Tibial artery (tissue), 4 donors: Measurements from ENCODE around the gene ELP5.

Experiments used
- DNase-seq, 2 donors: peaks; one replicate each; pipeline ENCODE4 v3.0.0-alpha.2; 2019
- H3K27ac ChIP-seq, 2 donors: fragments of 200-600 bp; sonication (generic) in 1 of 2; 1 replicate in 1 of 2; 2 replicates in 1 of 2; pipeline ENCODE4 v1.5.1; 2018 to 2019; ENCODE audit warnings: mild to moderate bottlenecking in 1 of 2
- H3K27me3 ChIP-seq, 2 donors: fragments of 200-600 bp; sonication (generic) in 1 of 2; one replicate each; pipeline versions ENCODE4 v1.5.1 to v1.6.0; 2016 to 2019
- H3K36me3 ChIP-seq, 3 donors: fragments of 200-600 bp; sonication (generic) in 2 of 3; one replicate each; pipeline ENCODE4 v1.5.1; 2016 to 2019; ENCODE audit warnings: mild to moderate bottlenecking in 2 of 3
- H3K4me1 ChIP-seq, 4 donors: fragments of 200-600 bp; sonication (generic) in 2 of 4; 1 replicate in 3 of 4; 2 replicates in 1 of 4; pipeline ENCODE4 v1.5.1; 2016 to 2019
- H3K4me3 ChIP-seq, 2 donors: fragments of 200-600 bp; sonication (generic) in 1 of 2; 1 replicate in 1 of 2; 2 replicates in 1 of 2; pipeline ENCODE4 v1.5.1; 2018 to 2019; ENCODE audit warnings: mild to moderate bottlenecking in 2 of 2
- H3K9me3 ChIP-seq, 3 donors: fragments of 200-600 bp; sonication (generic) in 1 of 3; one replicate each; pipeline ENCODE4 v1.5.1; 2016 to 2019
- intact Hi-C: fragments of 100-400 bp; cut with DNase I; formaldehyde crosslinking; loops from one replicate; pipeline ENCODE4 v1.15.0; 2023; ENCODE audit warnings: low total_unique reads
- TF ChIP-seq, protein P1 (sequence below), 2 experiments: fragments of 200-600 bp in 1 of 2; fragments of 450-650 bp in 1 of 2; IDR thresholded peaks; one replicate each; pipeline ENCODE4 v1.5.1; 2017 to 2019; ENCODE audit warnings: antibody characterized with exemption in 2 of 2, mild to moderate bottlenecking in 1 of 2, moderate library complexity in 1 of 2

The ELP5 gene

DNA sequence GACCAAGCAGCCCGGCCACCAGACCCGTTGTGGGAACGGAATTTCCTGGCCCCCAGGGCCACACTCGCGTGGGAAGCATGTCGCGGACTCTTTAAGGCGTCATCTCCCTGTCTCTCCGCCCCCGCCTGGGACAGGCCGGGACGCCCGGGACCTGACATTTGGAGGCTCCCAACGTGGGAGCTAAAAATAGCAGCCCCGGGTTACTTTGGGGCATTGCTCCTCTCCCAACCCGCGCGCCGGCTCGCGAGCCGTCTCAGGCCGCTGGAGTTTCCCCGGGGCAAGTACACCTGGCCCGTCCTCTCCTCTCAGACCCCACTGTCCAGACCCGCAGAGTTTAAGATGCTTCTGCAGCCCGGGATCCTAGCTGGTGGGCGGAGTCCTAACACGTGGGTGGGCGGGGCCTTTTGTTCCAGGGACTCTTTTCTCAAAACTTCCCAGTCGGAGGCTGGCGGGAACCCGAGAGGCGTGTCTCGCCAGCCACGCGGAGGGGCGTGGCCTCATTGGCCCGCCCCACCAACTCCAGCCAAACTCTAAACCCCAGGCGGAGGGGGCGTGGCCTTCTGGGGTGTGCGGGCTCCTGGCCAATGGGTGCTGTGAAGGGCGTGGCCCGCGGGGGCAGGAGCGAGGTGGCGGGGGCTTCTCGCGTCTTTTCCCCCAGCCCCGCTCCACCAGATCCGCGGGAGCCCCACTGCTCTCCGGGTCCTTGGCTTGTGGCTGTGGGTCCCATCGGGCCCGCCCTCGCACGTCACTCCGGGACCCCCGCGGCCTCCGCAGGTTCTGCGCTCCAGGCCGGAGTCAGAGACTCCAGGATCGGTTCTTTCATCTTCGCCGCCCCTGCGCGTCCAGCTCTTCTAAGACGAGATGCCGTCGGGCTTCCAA, 29.3 kb downstream of the ELP5 start, which contains the start of gene SLC2A4:
TSS of gene SLC2A4 (plus strand) at position 645 of the 879 bp plus-strand sequence. CDS start at position 862, 217 bp downstream.
- H3K4me1 ChIP-seq: peaks cover 0 to 27% (median 21%) of the 10 kb centered on the region in 4 donors

DNA sequence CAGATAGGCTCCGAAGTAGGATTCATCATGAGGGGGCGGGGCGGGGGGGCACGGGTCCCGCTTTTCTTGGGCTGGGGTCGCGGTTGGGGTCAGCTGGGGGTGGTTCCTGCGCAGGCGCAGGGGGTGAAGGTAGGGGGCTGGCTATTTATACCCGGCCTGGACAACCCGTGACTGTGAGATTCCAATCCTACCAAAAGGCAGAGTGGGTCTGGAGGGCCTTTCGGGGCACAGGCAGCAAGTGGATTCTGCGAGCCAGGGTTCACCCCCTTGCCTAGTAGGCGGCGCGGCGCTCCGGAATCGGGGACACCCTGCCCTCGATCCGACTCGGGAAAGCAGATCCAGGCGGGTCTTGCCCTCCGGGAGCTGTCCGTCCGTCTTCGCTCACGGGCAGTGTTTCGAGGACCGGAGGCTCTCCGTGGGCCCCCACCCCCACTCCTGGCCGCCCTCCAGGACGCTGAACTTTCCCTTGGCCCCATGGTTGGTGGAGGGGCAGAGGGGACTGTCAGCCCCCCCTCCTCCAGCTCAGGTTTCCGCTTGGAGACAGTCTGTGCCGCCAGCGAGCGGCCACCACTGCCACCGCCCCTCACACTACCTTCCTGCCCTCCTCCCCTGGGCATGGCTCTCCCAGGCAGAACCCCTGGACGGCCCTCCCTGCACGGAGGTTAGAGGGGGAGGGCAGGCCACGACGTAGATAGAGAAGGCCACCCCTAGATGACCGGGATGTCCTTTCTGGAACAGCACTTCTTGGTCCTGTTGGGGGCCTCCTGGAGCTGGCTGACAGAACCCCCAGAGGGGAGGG, 30.1 kb downstream of the ELP5 start:
- peaks cover 0 to 27% (median 21%) of the 10 kb centered on the region in 4 donors for H3K4me1 ChIP-seq
- peak overlapping the region; percentile 93 to 94 for H3K27ac ChIP-seq
- H3K27me3 ChIP-seq: no peaks in the 10 kb centered on the region
- DNase-seq: peak in 1 of 2 donors; percentile 86
- TF ChIP-seq, protein P1, sequence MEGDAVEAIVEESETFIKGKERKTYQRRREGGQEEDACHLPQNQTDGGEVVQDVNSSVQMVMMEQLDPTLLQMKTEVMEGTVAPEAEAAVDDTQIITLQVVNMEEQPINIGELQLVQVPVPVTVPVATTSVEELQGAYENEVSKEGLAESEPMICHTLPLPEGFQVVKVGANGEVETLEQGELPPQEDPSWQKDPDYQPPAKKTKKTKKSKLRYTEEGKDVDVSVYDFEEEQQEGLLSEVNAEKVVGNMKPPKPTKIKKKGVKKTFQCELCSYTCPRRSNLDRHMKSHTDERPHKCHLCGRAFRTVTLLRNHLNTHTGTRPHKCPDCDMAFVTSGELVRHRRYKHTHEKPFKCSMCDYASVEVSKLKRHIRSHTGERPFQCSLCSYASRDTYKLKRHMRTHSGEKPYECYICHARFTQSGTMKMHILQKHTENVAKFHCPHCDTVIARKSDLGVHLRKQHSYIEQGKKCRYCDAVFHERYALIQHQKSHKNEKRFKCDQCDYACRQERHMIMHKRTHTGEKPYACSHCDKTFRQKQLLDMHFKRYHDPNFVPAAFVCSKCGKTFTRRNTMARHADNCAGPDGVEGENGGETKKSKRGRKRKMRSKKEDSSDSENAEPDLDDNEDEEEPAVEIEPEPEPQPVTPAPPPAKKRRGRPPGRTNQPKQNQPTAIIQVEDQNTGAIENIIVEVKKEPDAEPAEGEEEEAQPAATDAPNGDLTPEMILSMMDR (IDR thresholded peaks at IDR 0.05): no peak
- H3K9me3 ChIP-seq: no peaks in the 10 kb centered on the region
- H3K36me3 ChIP-seq: no peaks in the 10 kb centered on the region
- H3K4me3 ChIP-seq: peak overlapping the region; percentile 53 to 56
- intact Hi-C loops: no loop called here

More for the DNA sequence above, 29.3 kb downstream of the ELP5 start, which contains the start of gene SLC2A4:
- TF ChIP-seq, protein P1 (IDR thresholded peaks at IDR 0.05): no peak
- H3K27ac ChIP-seq: peak within 1 kb of the TSS; percentile 93 to 94
- no peaks in the 10 kb centered on the region for H3K27me3 ChIP-seq
- H3K4me3 ChIP-seq: peak within 1 kb of the TSS; percentile 53 to 56
- H3K36me3 ChIP-seq: no peaks in the 10 kb centered on the region
- intact Hi-C loops: no loop called here
- no peaks in the 10 kb centered on the region for H3K9me3 ChIP-seq
- DNase-seq: peak; percentile 95 to 97

DNA sequence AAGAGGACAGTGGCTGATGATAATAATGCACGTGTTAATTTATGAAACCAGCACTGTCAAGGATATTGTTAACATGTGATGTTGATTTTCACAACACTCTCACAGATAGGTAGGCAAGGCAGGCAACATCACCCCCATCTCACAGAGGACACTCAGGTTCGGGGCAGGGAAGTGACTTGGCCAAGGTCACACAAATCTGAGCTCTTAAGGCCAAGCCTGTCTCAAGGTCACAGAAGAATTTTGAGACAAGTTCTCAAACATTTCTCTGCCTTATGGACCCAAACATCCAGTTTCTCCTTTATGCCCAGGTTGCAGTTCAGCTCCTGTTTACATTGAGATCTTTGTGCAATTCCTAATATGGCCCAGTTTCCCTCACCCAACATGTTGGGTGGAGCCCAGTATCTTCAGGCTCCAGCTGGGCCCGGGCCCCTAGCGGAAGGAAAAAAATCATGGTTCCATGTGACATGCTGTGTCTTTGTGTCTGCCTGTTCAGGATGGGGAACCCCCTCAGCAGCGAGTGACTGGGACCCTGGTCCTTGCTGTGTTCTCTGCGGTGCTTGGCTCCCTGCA, 30.8 kb downstream of the ELP5 start:
- peaks cover 0 to 27% (median 21%) of the 10 kb centered on the region in 4 donors for H3K4me1 ChIP-seq
- intact Hi-C loops: no loop called here
- H3K9me3 ChIP-seq: no peaks in the 10 kb centered on the region
- no peak for DNase-seq
- H3K36me3 ChIP-seq: no peaks in the 10 kb centered on the region
- TF ChIP-seq, protein P1 (IDR thresholded peaks at IDR 0.05): no peak
- H3K4me3 ChIP-seq: peak overlapping the region; percentile 53 to 56
- H3K27me3 ChIP-seq: peaks cover 0 to under 1% of the 10 kb centered on the region in 2 donors
- H3K27ac ChIP-seq: peak overlapping the region; percentile 93 to 94

DNA sequence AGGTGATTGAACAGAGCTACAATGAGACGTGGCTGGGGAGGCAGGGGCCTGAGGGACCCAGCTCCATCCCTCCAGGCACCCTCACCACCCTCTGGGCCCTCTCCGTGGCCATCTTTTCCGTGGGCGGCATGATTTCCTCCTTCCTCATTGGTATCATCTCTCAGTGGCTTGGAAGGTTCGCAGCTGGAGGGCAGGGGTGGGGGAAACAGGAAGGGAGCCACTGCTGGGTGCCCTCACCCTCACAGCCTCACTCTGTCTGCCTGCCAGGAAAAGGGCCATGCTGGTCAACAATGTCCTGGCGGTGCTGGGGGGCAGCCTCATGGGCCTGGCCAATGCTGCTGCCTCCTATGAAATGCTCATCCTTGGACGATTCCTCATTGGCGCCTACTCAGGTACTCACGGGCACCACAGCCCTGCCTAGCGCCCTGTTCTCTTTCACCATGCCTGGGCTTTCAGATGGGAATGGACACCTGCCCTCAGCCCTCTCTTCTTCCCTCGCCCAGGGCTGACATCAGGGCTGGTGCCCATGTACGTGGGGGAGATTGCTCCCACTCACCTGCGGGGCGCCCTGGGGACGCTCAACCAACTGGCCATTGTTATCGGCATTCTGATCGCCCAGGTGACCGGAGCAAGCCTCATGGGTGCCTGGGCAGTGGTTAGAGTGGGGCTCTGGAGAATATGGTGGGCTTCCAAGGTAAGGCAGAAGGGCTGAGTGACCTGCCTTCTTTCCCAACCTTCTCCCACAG, 31.6 kb downstream of the ELP5 start:
- H3K27me3 ChIP-seq: peaks cover 0 to 8% of the 10 kb centered on the region in 2 donors
- DNase-seq: no peak
- TF ChIP-seq, protein P1 (IDR thresholded peaks at IDR 0.05): no peak
- no peak overlapping the region for H3K27ac ChIP-seq
- no peak overlapping the region for H3K4me3 ChIP-seq
- intact Hi-C loops: no loop called here
- no peaks in the 10 kb centered on the region for H3K36me3 ChIP-seq
- H3K9me3 ChIP-seq: no peaks in the 10 kb centered on the region
- peaks cover 0 to 27% (median 21%) of the 10 kb centered on the region in 4 donors for H3K4me1 ChIP-seq

DNA sequence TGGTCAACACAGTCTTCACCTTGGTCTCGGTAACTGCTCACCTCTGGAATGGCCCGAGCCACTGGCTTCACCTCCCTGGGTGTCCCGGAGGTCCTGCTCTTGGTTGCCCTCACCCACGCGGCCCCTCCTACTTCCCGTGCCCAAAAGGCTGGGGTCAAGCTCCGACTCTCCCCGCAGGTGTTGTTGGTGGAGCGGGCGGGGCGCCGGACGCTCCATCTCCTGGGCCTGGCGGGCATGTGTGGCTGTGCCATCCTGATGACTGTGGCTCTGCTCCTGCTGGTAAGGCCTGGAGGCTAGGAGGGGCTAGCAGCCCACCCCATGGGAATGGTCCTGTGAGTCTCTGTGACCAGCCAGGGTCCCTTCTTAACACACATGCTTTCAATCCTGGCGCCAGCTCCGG, 32.9 kb downstream of the ELP5 start:
- TF ChIP-seq, protein P1 (IDR thresholded peaks at IDR 0.05): no peak
- intact Hi-C loops: no loop called here

More for the DNA sequence above, 32.9 kb downstream of the ELP5 start:
- Histone ChIP-seq H3K27me3 (peaks cover 0 to 20% of the 10 kb centered on the region in 2 donors), H3K4me1 (peaks cover 0 to 27% (median 21%) of the 10 kb centered on the region in 4 donors), H3K36me3 (no peaks in the 10 kb centered on the region), H3K27ac (no peak overlapping the region), H3K9me3 (no peaks in the 10 kb centered on the region), H3K4me3 (no peak overlapping the region)
- DNase-seq: no peak
